GM20000 (cell line): ENCODE measurements around the gene YOD1.

ENCODE experiments used
- DNase-seq: peaks from one replicate; pipeline ENCODE4 v3.0.0; 2012; ENCODE audit warnings: low spot score
- TF ChIP-seq, protein P1 (sequence below): IDR thresholded peaks from 2 replicates; pipeline ENCODE4 v1.5.1; 2012; ENCODE audit warnings: mild to moderate bottlenecking, control low read depth; ENCODE audit errors: extremely low read depth, missing control alignments

Gene YOD1

DNA sequence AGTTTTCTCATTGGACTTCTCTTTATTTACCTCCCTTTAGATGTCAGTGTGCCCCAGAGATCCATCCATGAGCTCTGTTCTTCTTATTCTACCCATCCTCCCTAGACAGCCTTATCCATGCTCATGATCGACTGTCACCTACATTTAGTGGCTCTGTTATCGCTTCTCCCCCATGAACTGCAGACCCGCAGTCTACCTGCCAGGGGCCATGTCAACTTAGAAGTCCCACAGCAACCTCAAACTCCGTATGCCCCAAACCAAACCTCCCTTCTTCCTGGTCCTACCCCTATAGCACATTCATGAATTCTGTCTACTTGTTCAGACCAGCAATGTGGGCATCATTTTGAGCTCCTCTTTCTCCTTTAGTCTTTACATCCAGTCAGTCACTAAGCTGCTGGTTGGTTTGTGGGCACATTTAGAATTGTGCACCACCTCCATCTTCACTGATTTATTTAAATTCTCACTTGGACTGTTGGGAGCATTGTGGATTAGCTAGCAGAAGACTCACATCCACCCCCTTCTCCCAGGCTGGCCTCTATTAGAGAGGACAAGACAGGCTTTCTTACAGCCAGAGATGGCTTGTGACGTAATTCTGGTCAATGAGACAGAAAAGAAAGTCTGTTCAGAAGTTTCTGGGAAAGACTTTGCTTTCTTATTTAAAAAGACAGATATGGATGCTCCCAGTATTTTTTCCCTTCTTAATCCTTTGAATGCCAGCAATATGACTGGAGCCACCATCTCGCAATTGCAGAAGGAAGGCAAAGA, 37.5 kb downstream of the YOD1 start:
- TF ChIP-seq, protein P1, sequence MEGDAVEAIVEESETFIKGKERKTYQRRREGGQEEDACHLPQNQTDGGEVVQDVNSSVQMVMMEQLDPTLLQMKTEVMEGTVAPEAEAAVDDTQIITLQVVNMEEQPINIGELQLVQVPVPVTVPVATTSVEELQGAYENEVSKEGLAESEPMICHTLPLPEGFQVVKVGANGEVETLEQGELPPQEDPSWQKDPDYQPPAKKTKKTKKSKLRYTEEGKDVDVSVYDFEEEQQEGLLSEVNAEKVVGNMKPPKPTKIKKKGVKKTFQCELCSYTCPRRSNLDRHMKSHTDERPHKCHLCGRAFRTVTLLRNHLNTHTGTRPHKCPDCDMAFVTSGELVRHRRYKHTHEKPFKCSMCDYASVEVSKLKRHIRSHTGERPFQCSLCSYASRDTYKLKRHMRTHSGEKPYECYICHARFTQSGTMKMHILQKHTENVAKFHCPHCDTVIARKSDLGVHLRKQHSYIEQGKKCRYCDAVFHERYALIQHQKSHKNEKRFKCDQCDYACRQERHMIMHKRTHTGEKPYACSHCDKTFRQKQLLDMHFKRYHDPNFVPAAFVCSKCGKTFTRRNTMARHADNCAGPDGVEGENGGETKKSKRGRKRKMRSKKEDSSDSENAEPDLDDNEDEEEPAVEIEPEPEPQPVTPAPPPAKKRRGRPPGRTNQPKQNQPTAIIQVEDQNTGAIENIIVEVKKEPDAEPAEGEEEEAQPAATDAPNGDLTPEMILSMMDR, result no peak
- no peak for DNase-seq

DNA sequence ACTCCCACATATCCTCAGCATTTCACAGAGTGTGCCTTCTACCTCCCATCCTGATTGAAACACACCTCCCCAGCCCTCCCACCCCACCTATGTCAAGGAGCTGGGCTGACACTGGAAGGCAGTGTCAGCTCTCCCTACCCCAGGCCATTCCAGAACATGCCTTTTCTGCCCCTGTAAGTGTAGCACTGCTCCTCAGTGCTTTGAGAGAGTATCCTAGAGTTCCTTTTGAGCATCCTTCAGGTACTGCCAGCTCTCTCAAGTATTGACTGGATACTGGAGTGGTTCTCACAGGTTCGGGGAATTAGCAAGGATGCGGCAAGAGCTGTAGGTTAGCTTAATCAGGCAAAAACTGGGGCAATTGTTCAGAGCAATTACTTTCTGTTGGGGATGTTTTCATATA, 40.3 kb downstream of the YOD1 start:
- TF ChIP-seq, protein P1, result no peak
- DNase-seq, result no peak

DNA sequence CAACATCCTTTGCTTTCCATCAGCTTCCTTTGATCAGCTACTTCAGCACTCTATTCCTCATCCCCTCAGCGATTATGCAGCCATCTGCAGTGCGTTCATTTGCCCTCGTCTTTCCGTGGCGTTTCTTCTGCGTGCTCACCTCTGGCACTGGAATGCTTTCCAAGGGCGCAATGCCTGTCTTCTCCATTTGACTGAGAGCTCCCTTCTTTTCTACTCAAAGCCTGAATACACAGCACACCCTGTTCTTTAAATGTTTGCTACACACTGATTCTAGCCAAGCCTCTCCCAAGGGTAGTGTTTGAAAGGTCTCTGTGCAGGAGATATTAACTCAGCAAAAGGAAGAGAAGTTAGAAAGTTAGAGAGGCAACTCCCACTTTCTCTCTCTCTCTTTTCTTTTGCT, 41.1 kb downstream of the YOD1 start:
- DNase-seq, result no peak
- TF ChIP-seq, protein P1, result no peak

DNA sequence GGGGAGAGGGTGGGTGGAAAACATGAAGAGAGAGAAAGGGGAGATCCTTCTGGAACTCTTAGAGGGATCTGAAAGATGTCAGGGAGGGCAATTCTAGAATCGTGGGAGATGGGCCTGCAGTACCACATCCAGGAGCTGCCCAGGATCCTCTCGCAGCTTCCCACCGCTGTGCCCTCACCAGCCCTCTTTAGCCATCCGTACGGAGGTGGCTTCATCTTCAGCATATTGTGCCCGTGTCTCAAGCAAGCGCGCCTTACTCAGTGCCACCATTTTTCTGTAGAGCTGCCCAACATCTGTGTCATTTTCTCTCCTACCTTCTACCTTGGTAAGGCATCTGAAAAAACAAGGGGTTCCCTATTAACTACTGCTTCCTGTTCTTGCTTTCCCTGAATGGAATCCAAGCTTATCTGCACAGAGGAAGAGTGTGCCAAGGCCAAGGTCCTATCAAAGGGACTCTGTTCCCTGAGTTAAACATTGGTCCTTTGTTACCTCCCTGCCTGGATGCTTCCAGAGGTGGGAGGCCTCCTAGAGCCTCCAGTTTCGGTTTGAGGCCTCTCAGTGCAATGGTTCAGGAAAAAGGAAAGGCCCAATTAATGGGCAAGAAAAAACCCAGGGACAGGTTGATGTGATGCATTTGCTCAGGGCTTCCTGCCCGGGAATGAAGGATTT, 41.7 kb downstream of the YOD1 start:
- TF ChIP-seq, protein P1, result no peak
- no peak for DNase-seq

DNA sequence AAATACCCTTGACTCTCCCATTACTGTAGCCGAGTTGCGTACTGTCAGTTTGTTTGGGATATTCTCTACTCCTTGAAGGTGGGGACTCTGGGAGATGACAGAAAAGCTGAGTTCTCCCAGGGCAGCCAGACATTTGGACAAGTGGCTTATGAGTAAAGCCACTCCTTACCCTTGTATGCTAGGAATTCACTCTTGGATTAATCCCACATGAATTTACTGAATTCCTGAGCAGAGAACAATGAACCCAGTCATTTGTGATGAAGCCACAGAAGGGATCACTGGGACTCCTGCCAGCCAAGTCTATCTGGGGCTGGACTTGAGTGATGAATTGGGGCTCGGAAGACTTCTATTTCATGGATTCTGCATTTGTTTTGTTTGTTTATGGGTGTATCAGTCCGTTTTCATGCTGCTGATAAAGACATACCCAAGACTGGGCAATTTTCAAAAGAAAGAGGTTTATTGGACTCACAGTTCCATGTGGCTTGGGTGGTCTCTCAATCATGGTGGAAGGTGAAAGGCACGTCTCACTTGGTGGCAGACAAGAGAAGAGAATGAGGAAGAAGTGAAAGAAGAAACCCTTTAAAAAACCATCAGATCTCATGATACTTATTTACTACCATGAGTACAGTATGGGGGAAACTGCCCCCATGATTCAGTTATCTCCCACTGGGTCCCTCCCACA, 43.5 kb downstream of the YOD1 start:
- no peak for DNase-seq
- TF ChIP-seq, protein P1, result no peak

DNA sequence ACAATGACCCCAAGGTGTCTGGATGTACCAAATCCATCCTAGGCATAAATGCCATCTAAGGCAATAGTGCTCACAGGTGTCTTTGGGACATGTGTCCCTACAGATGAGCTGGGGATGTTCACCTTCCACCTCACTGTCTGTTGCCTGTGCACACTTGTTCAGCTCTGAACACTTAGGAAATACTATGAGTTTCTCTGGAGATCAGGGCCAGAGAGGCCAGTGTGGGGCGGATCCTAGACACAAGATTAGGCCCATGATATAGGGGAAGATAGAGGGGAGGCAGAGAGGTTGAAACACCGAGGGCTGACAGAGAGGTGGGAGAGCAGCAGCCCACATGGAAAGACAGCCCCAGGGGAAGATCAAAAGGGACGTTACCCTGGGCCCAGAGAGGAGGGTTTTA, 44.1 kb downstream of the YOD1 start:
- TF ChIP-seq, protein P1, result no peak
- DNase-seq, result no peak

DNA sequence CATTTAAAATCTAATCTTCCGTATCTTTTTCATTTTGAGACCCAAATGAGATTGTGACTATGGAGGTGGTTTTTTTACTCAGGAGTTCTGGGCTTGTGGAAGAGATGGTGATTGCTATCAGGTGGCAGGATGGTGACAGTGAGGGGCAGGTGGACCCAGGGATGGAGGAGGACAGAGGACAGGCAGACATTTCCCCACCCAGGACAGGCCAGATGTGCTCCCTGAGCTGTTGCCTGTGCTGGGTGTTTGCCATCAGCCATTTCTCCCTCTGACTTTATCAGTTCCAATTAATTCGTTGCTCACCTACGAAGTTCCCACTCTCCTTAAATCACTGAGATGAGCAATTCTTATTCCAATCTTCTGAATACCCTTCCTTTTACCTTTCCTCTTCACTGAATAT, 44.9 kb downstream of the YOD1 start:
- TF ChIP-seq, protein P1, result no peak
- no peak for DNase-seq
